RWPE1 (cell line): ENCODE data around the gene IL18BP.

Experiments used
- CTCF ChIA-PET: fragments of 350-600 bp; sonication (Branson Sonifier 250); formaldehyde crosslinking; extraction: SDS; loops from one replicate; lab custom pipeline; 2021; lab: Yijun Ruan, JAX
- POLR2A ChIA-PET: fragments of 400-600 bp; formaldehyde crosslinking; extraction: SDS; loops from one replicate; lab custom pipeline; 2020; ENCODE audit warnings: antibody characterized with exemption; ENCODE audit not compliant: low non-redundant PET; lab: Yijun Ruan, JAX
- DNase-seq: peaks from one replicate; pipeline ENCODE4 v3.0.0; 2012; ENCODE audit warnings: low spot score
- H3K27ac ChIP-seq: fragments of 450-650 bp; 2 replicates; pipeline ENCODE4 v1.5.1; 2017
- CTCF ChIP-seq: fragments of 450-650 bp; conservative IDR thresholded peaks from 2 replicates; pipeline ENCODE4 v1.5.1; 2017; ENCODE audit warnings: low read depth, mild to moderate bottlenecking

The IL18BP gene

DNA sequence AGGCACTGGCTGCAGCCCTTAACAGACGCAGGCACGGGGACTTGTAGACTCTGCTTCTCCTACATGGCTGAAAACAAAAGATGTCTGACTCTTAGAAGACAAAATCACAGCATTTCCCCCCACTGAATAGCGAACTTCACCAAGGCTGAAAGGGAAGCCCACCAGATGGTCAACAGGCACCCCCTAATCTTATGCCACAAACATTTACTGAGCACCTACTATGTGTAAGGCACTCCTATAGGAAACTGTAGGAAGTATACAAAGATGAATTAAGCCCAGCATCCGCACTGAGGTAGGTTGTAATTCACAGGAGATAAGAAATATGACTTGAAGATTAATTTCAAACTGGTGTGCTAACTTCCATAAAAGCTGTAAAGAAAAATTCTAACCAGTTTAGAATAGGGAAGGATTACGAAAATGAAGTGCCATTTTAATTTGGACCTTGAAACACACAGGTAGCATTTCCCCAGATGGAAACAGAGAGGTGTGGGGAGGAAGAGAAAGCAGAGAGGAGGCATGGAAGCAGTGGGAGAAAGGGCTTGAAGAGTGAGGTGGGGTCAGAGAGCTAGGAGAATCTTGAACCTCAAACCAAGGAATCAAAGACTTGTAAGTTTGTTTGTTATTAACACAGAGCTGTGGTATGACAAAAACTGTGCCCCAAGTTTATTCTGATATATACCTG is 43.5 kb downstream of the IL18BP start:
- H3K27ac ChIP-seq = peak overlapping the region; percentile 100
- POLR2A ChIA-PET = no interaction called here
- no peak for DNase-seq
- no peak for TF ChIP-seq CTCF
- CTCF ChIA-PET = no interaction called here

GRCh38 chr11:72045849-72046248 is 47.1 kb downstream of the IL18BP start:
- no peak for DNase-seq
- TF ChIP-seq CTCF = no peak
- POLR2A ChIA-PET = no interaction called here
- CTCF ChIA-PET = interaction anchor here (0.7 kb wide), 1 partner anchor 45 kb away, joined by 4 read pairs; no protein-coding TSS in a partner anchor
- H3K27ac ChIP-seq = peak overlapping the region; percentile 33

DNA sequence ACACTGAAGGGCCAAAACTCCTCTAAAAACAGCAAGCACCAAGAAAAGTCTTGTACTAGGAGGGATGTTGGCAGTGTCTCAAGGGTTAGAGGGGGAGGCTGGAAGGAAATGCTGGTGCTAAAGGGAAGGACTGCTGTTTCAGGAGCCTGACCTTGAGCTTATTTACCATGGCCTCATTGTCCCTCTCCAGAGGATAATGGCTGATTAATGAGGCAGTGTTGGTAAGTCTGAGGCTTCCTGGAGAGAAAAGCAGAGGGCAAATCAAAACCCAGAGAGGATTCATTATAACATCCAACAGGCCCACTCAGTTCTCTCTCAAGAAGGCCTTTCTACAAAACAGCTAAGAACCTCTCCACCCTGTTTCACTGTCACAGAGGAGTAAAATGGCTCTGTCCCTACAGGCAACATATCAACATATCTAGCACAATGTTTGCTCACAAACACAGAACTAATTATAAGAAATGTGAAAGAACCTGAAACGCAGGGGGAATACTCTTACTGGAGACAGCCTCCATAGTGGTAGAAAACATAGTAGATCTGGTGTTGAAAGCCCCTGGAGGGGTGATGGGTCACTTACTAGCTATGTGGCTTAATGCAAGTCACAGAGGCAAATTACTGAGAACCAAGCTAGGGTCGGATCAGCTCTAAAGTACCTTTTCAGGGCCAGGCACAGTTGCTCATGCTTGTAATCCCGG is 50.2 kb downstream of the IL18BP start:
- DNase-seq = no peak
- POLR2A ChIA-PET = no interaction called here
- CTCF ChIA-PET = interaction anchor here (0.6 to 1.1 kb wide), 3 partner anchors 24 to 304 kb away, joined by 3 to 8 read pairs (median 4); no protein-coding TSS in a partner anchor
- TF ChIP-seq CTCF = no peak
- no peak overlapping the region for H3K27ac ChIP-seq
